Activated gamma-delta T cell (primary cell): ENCODE results near the gene MARCO.

Experiments used
- DNase-seq: peaks from one replicate; lab custom pipeline; 2025; lab: John Stamatoyannopoulos, UW

The MARCO gene

DNA sequence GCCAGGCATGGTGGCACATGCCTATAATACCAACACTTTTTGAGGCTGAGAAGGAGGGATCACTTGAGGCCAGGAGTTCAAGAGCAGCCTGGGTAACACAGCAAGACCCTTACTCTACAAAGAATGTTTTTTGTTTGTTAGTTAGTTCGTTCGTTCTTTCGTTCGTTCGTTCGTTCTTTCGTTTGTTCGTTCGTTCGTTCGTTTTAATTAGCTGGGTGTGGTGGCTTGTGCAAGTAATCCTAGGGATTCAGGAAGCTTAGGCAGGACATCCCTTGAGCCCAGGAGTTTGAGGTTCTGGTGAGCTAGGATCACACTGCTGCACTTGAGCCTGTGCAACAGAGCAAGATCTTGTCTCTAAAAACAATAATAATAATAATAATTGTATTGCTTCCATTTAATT, 98.7 kb downstream of the MARCO start:
- no peak for DNase-seq
